Activated naive CD4-positive, alpha-beta T cell treated with anti-CD3 and anti-CD28 coated beads, Interleukin-2, amount 50 U/mL, for 16 hours (primary cell): ENCODE data around the gene TEDC2.
A peak's percentile ranks its signal among the peaks of the same experiment; 100 is the strongest.
"Not testable (repeated sequence)": the region's sequence is repeated elsewhere in the genome, so short reads cannot be mapped to it uniquely, and the experiment has no call there.

Source experiments
- DNase-seq: peaks from one replicate; pipeline ENCODE4 v3.0.0-alpha.2; 2020

TEDC2 gene

GRCh38 chr16:2478279-2478678 lies 18.4 kb downstream of the TEDC2 start:
- DNase-seq = no peak

- not testable (repeated sequence) for DNase-seq
These were observed 20.1 kb downstream of the TEDC2 start for GRCh38 chr16:2479996-2480395.

GRCh38 chr16:2480948-2481347 lies 21.0 kb downstream of the TEDC2 start:
- DNase-seq = no peak

- no peak for DNase-seq
These were observed 21.8 kb downstream of the TEDC2 start for GRCh38 chr16:2481676-2482075.

- no peak for DNase-seq
These were observed 22.3 kb downstream of the TEDC2 start for GRCh38 chr16:2482249-2482648.

- no peak for DNase-seq
These were observed 23.0 kb downstream of the TEDC2 start for GRCh38 chr16:2482708-2483534.

GRCh38 chr16:2483939-2484897 lies 24.3 kb downstream of the TEDC2 start:
- DNase-seq = no peak

GRCh38 chr16:2484898-2485508 lies 25.1 kb downstream of the TEDC2 start:
- DNase-seq = no peak

GRCh38 chr16:2485811-2486507 lies 26.1 kb downstream of the TEDC2 start:
- DNase-seq = no peak

- DNase-seq = peak; percentile 76
These were observed 27.0 kb downstream of the TEDC2 start for GRCh38 chr16:2486645-2487516.

GRCh38 chr16:2487517-2487842 lies 27.6 kb downstream of the TEDC2 start:
- DNase-seq = no peak

GRCh38 chr16:2487903-2488531 lies 28.1 kb downstream of the TEDC2 start:
- DNase-seq = no peak

GRCh38 chr16:2489581-2489980 lies 29.7 kb downstream of the TEDC2 start:
- no peak for DNase-seq

GRCh38 chr16:2490190-2491105 lies 30.5 kb downstream of the TEDC2 start:
- no peak for DNase-seq

GRCh38 chr16:2492292-2492691 lies 32.4 kb downstream of the TEDC2 start:
- DNase-seq = no peak

GRCh38 chr16:2493605-2494004 lies 33.7 kb downstream of the TEDC2 start:
- DNase-seq = no peak

- DNase-seq = no peak
These were observed 34.7 kb downstream of the TEDC2 start for GRCh38 chr16:2494616-2495015.

- DNase-seq = no peak
These were observed 35.1 kb downstream of the TEDC2 start for GRCh38 chr16:2495041-2495440.

- no peak for DNase-seq
These were observed 36.6 kb downstream of the TEDC2 start for GRCh38 chr16:2496223-2497115.
